ENCODE results near the gene IQCN. TPM values are rescaled to one million over a fixed set of nuclear protein-coding genes. Genes with fewer than 3 reads are reported as not detected.

IQCN gene
- total RNA-seq, 2 donors from 2014 or later: 4.1 to 19.5 TPM

- H3K4me3 ChIP-seq: no peak overlapping the region
- no peaks in the 10 kb centered on the region for H3K9me3 ChIP-seq
- H3K4me1 ChIP-seq (replicated peaks): no peaks in the 10 kb centered on the region
- no peak for TF ChIP-seq POLR2A (IDR thresholded peaks at IDR 0.05)
- TF ChIP-seq POLR2AphosphoS5 (IDR thresholded peaks at IDR 0.05): no peak
- no peak for TF ChIP-seq CTCF (IDR thresholded peaks at IDR 0.05)
- H3K27me3 ChIP-seq (replicated peaks; ENCODE audit: insufficient read depth): no peaks in the 10 kb centered on the region
- WGBS: 100% methylated on average over 2 of the region's 2 CpGs
- no peaks in the 10 kb centered on the region for H3K36me3 ChIP-seq
- intact Hi-C loops (cut with DNase I): no loop called here
- no peak overlapping the region for H3K27ac ChIP-seq
- DNase-seq (ENCODE audit: low spot score): no peak
These were observed 12.8 kb downstream of the IQCN start for GRCh38 chr19:18261474-18261873.

- 93% methylated on average over 4 of the region's 4 CpGs for WGBS
- Histone ChIP-seq H3K36me3 (no peaks in the 10 kb centered on the region), H3K4me1 (replicated peaks) (no peaks in the 10 kb centered on the region), H3K9me3 (no peaks in the 10 kb centered on the region), H3K27ac (no peak overlapping the region), H3K27me3 (replicated peaks; ENCODE audit: insufficient read depth) (no peaks in the 10 kb centered on the region), H3K4me3 (no peak overlapping the region)
- no peak for TF ChIP-seq POLR2AphosphoS5 (IDR thresholded peaks at IDR 0.05)
- TF ChIP-seq POLR2A (IDR thresholded peaks at IDR 0.05): no peak
- TF ChIP-seq CTCF (IDR thresholded peaks at IDR 0.05): no peak
- no peak for DNase-seq (ENCODE audit: low spot score)
- intact Hi-C loops (cut with DNase I): no loop called here
These were observed 14.4 kb downstream of the IQCN start for GRCh38 chr19:18259893-18260292.

- H3K4me1 ChIP-seq (replicated peaks): no peaks in the 10 kb centered on the region
- no peaks in the 10 kb centered on the region for H3K36me3 ChIP-seq
- no peak overlapping the region for H3K27ac ChIP-seq
- H3K9me3 ChIP-seq: no peaks in the 10 kb centered on the region
- no peak overlapping the region for H3K4me3 ChIP-seq
- 90% methylated on average over 39 of the region's 55 CpGs for WGBS
- TF ChIP-seq CTCF (IDR thresholded peaks at IDR 0.05) (no peak), POLR2A (IDR thresholded peaks at IDR 0.05) (no peak), POLR2AphosphoS5 (IDR thresholded peaks at IDR 0.05) (no peak)
- no peak for DNase-seq (ENCODE audit: low spot score)
- intact Hi-C loops (cut with DNase I): no loop called here
- H3K27me3 ChIP-seq (replicated peaks; ENCODE audit: insufficient read depth): no peaks in the 10 kb centered on the region
These were observed 16.5 kb downstream of the IQCN start for GRCh38 chr19:18257503-18258470.

DNA sequence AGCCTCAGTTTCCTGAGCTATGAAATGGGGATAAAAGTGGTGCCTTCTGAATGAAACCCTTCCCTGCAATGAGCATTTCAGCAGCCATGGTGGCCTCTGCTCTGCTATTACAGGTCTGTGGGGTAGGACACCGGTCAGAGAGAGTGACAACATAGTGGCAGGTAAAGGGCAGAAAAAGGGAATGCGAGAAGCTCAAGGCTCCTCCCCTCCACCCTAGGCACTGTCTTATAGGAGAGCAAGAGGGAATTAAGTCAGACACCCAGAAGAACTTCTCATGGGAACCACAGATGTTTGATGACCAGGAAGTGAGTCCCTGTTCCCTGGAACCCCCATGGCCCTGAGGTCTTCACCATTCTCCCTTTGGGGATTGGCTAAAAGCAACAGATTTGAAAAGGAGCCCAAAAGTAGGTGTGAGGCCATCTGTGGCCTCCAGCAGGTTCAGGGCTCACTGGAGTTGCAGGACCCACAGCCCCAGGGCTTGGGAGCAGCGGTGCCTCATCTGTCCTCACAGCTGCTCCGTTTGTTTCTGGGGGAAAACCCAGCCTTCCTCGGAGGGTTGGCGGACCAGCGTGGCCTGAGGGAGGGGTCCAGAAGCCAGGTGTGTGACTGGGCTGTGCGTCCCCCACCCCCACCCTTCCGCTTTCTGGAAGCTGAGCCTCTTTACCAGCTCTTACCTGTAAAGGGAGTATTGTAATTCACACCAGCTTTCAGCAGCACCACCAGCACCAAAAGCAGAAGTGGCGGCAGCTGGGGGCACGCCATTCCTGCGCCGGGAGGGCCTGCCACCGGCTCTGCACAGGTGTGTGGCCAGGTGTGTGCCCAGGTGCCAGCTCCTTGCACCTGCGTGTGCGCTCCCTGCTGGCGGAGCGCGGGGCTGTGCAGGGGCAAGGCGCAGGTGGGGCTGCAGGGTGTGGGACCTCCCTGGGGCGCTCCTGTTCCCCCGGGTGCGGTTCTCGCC is 19.4 kb downstream of the IQCN start:
- H3K27ac ChIP-seq: no peak overlapping the region
- 17% methylated on average over 24 of the region's 24 CpGs for WGBS
- no peaks in the 10 kb centered on the region for H3K27me3 ChIP-seq (replicated peaks; ENCODE audit: insufficient read depth)
- intact Hi-C loops (cut with DNase I): loop anchor here (5.0 kb wide), 2 partner anchors 63 to 143 kb away; partner anchors contain the start of gene MPV17L2
- no peaks in the 10 kb centered on the region for H3K9me3 ChIP-seq
- no peaks in the 10 kb centered on the region for H3K36me3 ChIP-seq
- no peaks in the 10 kb centered on the region for H3K4me1 ChIP-seq (replicated peaks)
- TF ChIP-seq POLR2AphosphoS5 (IDR thresholded peaks at IDR 0.05) (no peak), CTCF (IDR thresholded peaks at IDR 0.05) (peak in 1 of 4 experiments; percentile 45)
- H3K4me3 ChIP-seq: no peak overlapping the region
- no peak for DNase-seq (ENCODE audit: low spot score)

All from prostate gland (tissue), 2 donors.